Central memory CD8-positive, alpha-beta T cell (primary cell): ENCODE measurements around the gene ARHGAP24.

Experiments
- ATAC-seq: fragments of 150-1000 bp; cut with Tn5 transposase; replicated peaks from 2 replicates; pipeline ENCODE4 v1.10.0; 2022; ENCODE audit warnings: mild to moderate bottlenecking, moderate FRiP score, moderate number of reproducible peaks; ENCODE audit not compliant: poor library complexity, severe bottlenecking; ENCODE audit errors: extremely low read depth
- DNase-seq, 2 donors: peaks; one replicate each; pipeline ENCODE4 v3.0.0; 2021; ENCODE audit warnings: low spot score in 2 of 2
- H3K27ac Mint-ChIP-seq: one replicate; pipeline ENCODE4 v1.8.0; 2022; ENCODE audit warnings: low read depth, mild to moderate bottlenecking, moderate library complexity, mixed read lengths
- H3K27me3 Mint-ChIP-seq: one replicate; pipeline ENCODE4 v1.8.0; 2022; ENCODE audit warnings: mixed read lengths
- H3K36me3 Mint-ChIP-seq: one replicate; pipeline ENCODE4 v1.8.0; 2022; ENCODE audit warnings: mild to moderate bottlenecking, moderate library complexity, mixed read lengths; ENCODE audit not compliant: insufficient read depth
- H3K4me1 Mint-ChIP-seq: one replicate; pipeline ENCODE4 v1.8.0; 2022; ENCODE audit warnings: mixed read lengths
- H3K4me3 Mint-ChIP-seq: one replicate; pipeline ENCODE4 v1.8.0; 2022; ENCODE audit warnings: mild to moderate bottlenecking, moderate library complexity, mixed read lengths
- H3K9me3 Mint-ChIP-seq: one replicate; pipeline ENCODE4 v1.8.0; 2022; ENCODE audit warnings: mixed read lengths

The ARHGAP24 gene

GRCh38 chr4:85580489-85580888 is 105.5 kb downstream of the ARHGAP24 start:
- H3K27me3 Mint-ChIP-seq: no peaks in the 10 kb centered on the region
- DNase-seq (no peak), ATAC-seq (no peak)
- no peaks in the 10 kb centered on the region for H3K4me1 Mint-ChIP-seq
- no peaks in the 10 kb centered on the region for H3K36me3 Mint-ChIP-seq
- peaks cover 4% of the 10 kb centered on the region for H3K9me3 Mint-ChIP-seq
- H3K27ac Mint-ChIP-seq: no peak overlapping the region
- no peak overlapping the region for H3K4me3 Mint-ChIP-seq

DNA sequence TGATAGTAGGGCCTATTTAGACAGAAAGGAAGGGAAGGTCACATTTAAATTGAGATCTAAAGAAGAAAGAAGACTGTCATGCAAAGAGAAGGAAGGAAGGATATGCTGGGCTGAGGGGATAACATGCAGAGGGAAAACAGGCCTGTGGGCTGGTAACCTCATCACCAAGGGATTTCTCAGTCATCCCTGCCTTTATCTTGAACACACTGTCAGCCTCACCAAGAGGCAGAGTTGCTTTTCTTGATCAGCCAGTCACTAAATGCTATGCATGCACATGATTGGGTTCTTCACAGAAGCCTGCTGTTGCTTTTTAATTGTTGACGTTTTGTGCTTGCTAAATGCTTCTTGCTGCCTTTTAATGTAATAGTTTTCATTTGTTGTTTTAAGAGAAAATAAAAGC is 113.0 kb downstream of the ARHGAP24 start:
- DNase-seq (no peak), ATAC-seq (no peak)
- no peak overlapping the region for H3K4me3 Mint-ChIP-seq
- H3K27me3 Mint-ChIP-seq: no peaks in the 10 kb centered on the region
- no peak overlapping the region for H3K27ac Mint-ChIP-seq
- H3K36me3 Mint-ChIP-seq: peaks cover 4% of the 10 kb centered on the region
- no peaks in the 10 kb centered on the region for H3K4me1 Mint-ChIP-seq
- peaks cover 6% of the 10 kb centered on the region for H3K9me3 Mint-ChIP-seq

- ATAC-seq (no peak), DNase-seq (no peak)
- H3K27me3 Mint-ChIP-seq: no peaks in the 10 kb centered on the region
- no peak overlapping the region for H3K4me3 Mint-ChIP-seq
- H3K9me3 Mint-ChIP-seq: peaks cover 8% of the 10 kb centered on the region
- peaks cover 3% of the 10 kb centered on the region for H3K36me3 Mint-ChIP-seq
- no peak overlapping the region for H3K27ac Mint-ChIP-seq
- H3K4me1 Mint-ChIP-seq: no peaks in the 10 kb centered on the region
Measured at GRCh38 chr4:85591406-85592098, 116.6 kb downstream of the ARHGAP24 start.

DNA sequence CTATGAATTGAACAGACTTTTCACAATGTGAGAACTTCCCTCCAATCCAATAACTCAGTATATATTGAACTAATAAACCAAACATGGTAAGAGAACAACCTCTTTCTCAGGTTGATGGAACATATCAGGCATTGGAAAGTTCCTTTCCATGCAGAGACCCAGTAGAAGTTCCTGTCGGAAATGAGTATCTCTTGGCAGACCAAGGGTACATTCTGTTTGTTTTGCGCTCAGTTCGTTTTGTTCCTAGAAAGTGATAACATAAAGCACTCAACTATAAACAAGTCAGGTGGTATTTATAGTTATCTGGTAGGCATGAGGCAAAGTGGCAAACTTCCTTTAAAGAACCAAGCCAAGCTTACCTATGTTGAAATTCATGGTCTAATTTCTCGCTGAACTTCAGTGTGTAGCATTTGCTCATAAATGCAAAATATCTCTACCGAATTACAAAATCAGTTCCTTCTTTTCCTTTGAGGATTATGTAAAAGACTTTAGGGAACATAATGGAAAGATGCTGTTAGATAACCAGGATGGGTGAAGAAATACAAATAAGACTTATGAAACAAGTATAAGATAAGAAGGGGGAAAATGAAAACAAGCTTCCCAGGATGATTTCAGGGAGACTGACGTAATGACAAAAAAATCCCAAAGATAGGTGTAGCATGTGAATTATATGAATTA is 120.3 kb downstream of the ARHGAP24 start:
- H3K36me3 Mint-ChIP-seq: peaks cover 3% of the 10 kb centered on the region
- no peak overlapping the region for H3K27ac Mint-ChIP-seq
- H3K9me3 Mint-ChIP-seq: peaks cover 14% of the 10 kb centered on the region
- no peak for DNase-seq
- no peaks in the 10 kb centered on the region for H3K4me1 Mint-ChIP-seq
- no peak overlapping the region for H3K4me3 Mint-ChIP-seq
- no peaks in the 10 kb centered on the region for H3K27me3 Mint-ChIP-seq
- ATAC-seq: no peak

DNA sequence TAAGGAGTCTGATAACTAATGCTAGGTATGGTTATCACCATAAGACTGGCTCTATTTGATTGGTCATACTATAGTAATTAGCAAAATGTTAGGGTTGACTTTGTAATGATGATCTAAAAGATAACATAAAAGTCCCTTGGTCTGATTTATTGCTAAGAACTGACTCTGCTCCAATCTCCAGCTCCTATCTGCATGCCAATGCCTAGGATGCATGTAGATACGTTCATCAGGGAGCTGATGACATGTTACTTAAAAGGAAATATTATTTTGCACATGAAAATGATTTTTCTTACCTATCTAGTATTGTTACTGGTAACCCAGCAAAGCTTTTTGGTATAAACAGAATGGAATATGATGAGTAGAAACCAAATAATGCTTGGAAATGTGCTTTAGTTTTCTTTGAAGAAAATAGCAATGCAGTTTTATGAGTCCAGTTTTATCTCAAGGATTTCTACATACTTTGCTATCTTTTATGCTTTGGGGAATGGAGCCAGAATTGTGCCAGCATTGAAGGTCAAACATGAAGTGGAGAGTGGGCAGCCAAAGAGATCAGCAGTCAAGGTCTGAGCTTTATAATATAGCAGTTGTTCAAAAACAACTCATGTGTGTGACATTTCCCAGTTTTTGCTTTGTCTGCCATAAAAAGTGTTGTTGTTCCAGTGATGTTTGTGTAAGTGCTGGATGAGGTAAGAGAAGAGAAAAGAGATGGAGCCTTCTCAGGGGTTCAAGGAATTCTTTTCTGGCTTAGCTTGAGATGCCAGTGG is 121.0 kb downstream of the ARHGAP24 start:
- DNase-seq: no peak
- Mint-ChIP-seq H3K27me3 (no peaks in the 10 kb centered on the region), H3K27ac (no peak overlapping the region), H3K9me3 (peaks cover 16% of the 10 kb centered on the region), H3K4me1 (no peaks in the 10 kb centered on the region), H3K36me3 (peaks cover 3% of the 10 kb centered on the region), H3K4me3 (no peak overlapping the region)
- no peak for ATAC-seq

DNA sequence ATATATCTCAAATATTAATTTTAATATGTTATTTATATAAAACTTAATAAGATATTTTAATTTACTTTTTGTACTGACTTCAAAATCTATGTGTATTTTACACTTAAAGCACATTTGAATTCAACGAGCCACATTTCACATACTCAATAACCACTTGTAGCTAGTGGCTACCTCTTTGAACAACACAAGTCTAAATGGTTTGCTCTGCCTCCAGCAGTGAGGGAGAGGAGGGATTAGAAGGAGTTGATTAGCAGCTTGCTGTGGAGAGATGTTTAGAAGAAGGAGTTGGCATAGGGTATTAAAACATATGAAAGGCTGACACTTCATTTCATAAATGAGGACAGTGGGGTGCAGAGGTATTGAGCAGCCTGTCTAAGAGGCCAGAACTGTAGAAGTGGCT is 124.0 kb downstream of the ARHGAP24 start:
- ATAC-seq (no peak), DNase-seq (no peak)
- Mint-ChIP-seq H3K36me3 (no peaks in the 10 kb centered on the region), H3K4me3 (no peak overlapping the region), H3K27ac (no peak overlapping the region), H3K9me3 (peaks cover 7% of the 10 kb centered on the region), H3K27me3 (no peaks in the 10 kb centered on the region), H3K4me1 (no peaks in the 10 kb centered on the region)

DNA sequence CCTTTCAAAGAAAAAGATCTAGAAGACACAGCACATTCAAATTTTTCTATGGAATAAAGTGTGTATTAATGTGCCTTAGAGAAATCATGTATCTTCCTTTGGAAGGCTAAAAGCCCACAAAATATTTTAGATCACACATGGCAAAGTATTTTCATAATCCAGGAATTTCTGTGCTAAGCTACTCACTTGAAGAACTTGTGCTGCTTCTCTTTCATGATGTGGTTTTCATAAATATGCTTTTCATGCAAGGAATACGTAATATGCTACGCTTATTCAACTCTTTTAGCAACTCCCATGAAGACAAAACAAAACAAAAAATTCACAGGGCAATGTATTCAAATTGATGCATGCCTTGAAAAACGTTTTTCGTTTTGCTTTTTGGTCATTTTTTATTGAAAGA is 125.6 kb downstream of the ARHGAP24 start:
- Mint-ChIP-seq H3K36me3 (no peaks in the 10 kb centered on the region), H3K27ac (no peak overlapping the region), H3K27me3 (no peaks in the 10 kb centered on the region), H3K9me3 (peaks cover 7% of the 10 kb centered on the region), H3K4me3 (no peak overlapping the region), H3K4me1 (no peaks in the 10 kb centered on the region)
- ATAC-seq (no peak), DNase-seq (no peak)

DNA sequence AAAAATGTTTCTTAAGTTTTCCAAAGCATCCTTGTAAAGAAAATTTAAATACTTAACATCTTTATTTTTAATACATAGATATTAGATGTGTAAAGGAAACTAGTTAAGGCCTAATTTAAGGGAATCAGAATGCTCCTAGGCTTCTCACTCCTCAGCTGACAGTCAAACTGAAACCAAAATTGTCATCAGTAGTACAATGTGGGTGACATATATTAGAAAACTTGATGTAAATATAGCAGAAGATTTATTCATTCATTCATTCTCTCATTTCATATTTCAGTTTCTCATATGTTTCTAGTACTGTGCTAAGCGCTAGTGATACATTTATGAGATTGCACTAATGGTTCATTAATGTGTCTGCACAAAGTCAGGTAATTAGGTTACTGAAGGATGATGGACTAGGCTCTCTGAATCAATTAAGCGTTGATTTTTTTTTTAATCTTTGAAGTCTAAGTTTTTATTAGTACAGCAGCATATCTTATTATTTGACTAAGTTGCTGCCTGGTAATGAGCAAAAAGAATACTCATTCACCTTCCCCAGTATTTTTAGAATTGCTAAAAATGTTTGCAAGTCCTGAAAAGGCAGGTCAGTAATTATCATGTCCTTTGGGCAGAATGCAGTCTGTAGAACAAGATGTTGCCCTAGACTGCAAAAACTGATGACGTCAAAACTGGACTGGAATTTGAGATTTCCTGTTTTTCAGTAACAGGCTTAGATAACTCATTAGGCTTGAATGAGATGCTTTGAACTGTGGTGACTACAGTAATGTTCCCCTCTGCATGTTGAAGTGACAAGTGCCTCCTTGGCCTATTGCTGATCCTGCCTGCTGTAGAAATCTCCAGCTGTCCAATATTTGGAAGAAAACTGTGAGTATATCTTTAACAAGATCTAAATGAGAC is 128.7 kb downstream of the ARHGAP24 start:
- Mint-ChIP-seq H3K4me3 (no peak overlapping the region), H3K4me1 (no peaks in the 10 kb centered on the region), H3K36me3 (no peaks in the 10 kb centered on the region), H3K27me3 (no peaks in the 10 kb centered on the region), H3K9me3 (peaks cover 13% of the 10 kb centered on the region), H3K27ac (no peak overlapping the region)
- no peak for DNase-seq
- ATAC-seq: no peak

DNA sequence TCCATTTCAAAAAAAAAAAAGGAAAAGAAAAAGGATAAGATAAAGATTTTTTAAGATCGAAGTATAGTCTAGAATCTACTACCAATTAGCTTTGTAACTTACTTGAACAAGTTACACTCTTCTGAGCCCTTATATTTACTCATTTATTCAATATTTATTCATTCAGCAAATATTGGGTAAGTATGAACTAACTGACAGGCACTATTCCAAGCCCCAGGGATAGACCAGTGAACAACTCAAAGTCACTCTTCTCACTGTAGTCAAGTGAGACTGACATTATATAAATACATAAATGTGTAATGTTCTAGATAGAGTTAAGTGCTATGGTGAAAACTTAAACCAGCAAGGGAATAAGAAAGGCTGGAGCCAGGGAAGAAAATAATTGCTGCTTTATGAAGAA is 131.6 kb downstream of the ARHGAP24 start:
- no peak overlapping the region for H3K27ac Mint-ChIP-seq
- H3K36me3 Mint-ChIP-seq: no peaks in the 10 kb centered on the region
- H3K4me3 Mint-ChIP-seq: no peak overlapping the region
- DNase-seq: no peak
- no peak for ATAC-seq
- H3K4me1 Mint-ChIP-seq: no peaks in the 10 kb centered on the region
- H3K9me3 Mint-ChIP-seq: peaks cover 11% of the 10 kb centered on the region
- H3K27me3 Mint-ChIP-seq: no peaks in the 10 kb centered on the region

- Mint-ChIP-seq H3K36me3 (no peaks in the 10 kb centered on the region), H3K27me3 (no peaks in the 10 kb centered on the region), H3K4me1 (no peaks in the 10 kb centered on the region), H3K27ac (no peak overlapping the region), H3K9me3 (peaks cover 11% of the 10 kb centered on the region), H3K4me3 (no peak overlapping the region)
- DNase-seq (no peak), ATAC-seq (no peak)
Measured at GRCh38 chr4:85607624-85608023, 132.7 kb downstream of the ARHGAP24 start.

DNA sequence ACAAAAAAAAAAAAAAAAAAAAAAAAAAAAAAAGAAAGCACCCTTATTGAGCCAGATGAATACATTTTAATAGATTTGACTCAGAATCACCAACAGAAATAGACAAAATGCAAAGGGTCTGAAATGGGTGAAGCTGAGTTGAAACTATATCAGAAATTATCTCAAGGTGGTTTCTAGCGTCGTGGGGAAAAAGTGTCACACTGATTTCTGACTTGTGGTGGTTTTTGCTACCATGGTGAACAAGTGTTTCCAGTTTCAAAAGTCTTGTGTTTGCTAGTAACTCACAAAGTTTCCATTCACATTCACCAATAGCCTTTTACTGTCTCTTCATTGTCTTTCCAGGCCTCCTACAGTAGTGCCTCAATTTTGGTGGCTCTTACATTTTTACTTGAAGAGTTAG is 135.5 kb downstream of the ARHGAP24 start:
- Mint-ChIP-seq H3K9me3 (peaks cover 11% of the 10 kb centered on the region), H3K4me3 (no peak overlapping the region), H3K4me1 (no peaks in the 10 kb centered on the region), H3K36me3 (no peaks in the 10 kb centered on the region), H3K27ac (no peak overlapping the region), H3K27me3 (no peaks in the 10 kb centered on the region)
- ATAC-seq (no peak), DNase-seq (no peak)

DNA sequence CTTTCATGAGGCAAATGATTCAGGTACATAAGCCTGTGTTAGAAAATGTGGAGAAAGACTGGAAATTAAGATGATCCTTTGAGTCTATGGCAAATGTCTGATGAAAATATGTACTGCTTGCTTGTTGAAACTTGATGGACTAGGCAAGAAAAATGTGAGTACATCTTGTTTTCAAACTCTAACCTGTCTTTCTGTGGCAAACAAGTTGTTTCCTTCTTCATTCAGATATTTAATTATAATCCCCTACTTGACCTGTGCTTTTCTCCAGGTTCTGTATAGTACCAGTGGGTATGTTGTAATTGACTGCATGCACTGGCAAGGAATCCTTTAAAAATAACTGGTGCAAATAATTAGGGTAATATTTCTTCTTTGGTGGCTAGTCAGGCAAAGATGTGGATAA is 136.7 kb downstream of the ARHGAP24 start:
- Mint-ChIP-seq H3K4me1 (no peaks in the 10 kb centered on the region), H3K4me3 (no peak overlapping the region), H3K9me3 (peaks cover 11% of the 10 kb centered on the region), H3K27ac (no peak overlapping the region), H3K36me3 (no peaks in the 10 kb centered on the region), H3K27me3 (no peaks in the 10 kb centered on the region)
- no peak for DNase-seq
- no peak for ATAC-seq
